SIG-M5 treated with dmso at 0.1 percent for 504 hours (cell line): ENCODE results near the gene LPP.
"Not testable (repeated sequence)": the region's sequence is repeated elsewhere in the genome, so short reads cannot be mapped to it uniquely, and the experiment has no call there.

Experiments
- DNase-seq: peaks from one replicate; lab custom pipeline; 2025; ENCODE audit not compliant: unreplicated experiment; lab: John Stamatoyannopoulos, UW

Gene LPP

GRCh38 chr3:188605905-188606304 is 451.9 kb downstream of the LPP start:
- no peak for DNase-seq

- no peak for DNase-seq
These were observed 453.9 kb downstream of the LPP start for GRCh38 chr3:188607805-188608315.

- DNase-seq = no peak
These were observed 454.4 kb downstream of the LPP start for GRCh38 chr3:188608401-188608800.

GRCh38 chr3:188613721-188614120 is 459.8 kb downstream of the LPP start:
- DNase-seq = not testable (repeated sequence)

- no peak for DNase-seq
These were observed 463.3 kb downstream of the LPP start for GRCh38 chr3:188617270-188617669.

GRCh38 chr3:188617988-188618701 is 464.2 kb downstream of the LPP start:
- DNase-seq = no peak

DNA sequence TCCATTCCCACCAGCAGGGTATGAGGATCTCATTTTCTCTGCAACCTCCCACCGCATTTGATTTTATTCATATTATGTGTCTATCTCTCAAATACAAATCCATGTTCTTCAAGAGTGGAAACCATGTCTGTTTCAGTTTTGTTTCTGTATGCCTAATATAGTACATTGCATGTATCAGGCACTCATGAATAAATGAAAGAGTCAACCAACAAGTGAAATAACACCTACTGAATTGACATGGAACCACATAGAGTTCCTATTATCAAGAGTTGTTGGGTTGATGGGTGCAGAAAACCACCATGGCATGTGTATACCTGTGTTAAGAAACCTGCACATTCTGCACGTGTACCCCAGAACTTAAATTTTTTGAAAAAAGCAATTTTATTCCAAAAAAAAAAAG is 466.8 kb downstream of the LPP start:
- no peak for DNase-seq

- no peak for DNase-seq
These were observed 470.4 kb downstream of the LPP start for GRCh38 chr3:188624384-188624783.

- no peak for DNase-seq
These were observed 470.9 kb downstream of the LPP start for GRCh38 chr3:188624828-188625227.

GRCh38 chr3:188627652-188628051 is 473.7 kb downstream of the LPP start:
- no peak for DNase-seq

DNA sequence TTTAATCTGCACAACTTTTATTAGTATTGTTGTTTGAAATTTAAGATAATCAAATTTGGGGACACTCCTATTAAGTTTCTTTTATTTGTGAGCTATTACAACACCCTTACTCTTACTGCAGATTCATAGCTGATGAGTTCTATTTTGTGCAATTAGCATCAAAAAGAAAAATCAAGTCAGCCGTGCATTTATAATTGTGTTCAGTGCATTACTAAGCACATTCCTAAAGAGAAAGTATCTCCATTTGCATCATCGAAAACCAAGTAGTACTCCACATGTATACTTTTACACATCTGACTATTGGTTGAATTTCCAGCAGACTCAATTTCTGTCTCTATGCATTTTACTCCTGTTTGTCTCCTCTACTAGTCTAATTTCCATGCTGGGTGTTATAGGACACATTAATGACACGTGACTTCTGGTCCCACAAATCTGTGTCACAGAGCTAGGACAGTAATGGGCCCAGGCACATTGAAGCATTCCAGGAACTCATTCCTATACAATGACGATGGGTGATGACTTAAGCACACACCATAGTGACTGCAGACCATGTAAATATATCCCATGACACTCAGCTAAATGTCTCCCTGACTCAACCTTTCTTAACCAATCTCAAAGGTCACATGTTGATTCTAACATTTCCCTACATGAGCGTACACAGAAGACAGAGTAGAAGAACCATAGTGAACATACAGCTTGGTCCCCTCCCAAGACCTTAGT is 477.5 kb downstream of the LPP start:
- DNase-seq = no peak

DNA sequence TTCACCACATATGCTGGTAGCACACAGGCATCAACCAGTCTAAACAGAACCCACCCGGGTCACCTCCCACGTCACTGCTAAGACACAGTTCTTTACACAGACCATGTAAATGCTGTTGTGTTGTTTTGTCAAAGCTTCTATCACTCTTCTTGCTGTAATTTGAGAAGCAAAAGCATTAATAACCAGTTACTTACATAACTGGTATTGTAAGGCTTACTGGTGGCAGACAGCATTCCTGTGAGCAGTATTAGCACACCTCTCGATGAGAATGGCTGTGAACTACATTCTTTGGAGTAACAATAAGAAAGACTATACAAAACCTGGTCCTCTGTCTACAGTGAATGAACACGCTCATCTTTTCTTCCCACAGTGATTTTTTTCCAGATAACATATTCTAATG is 479.2 kb downstream of the LPP start:
- no peak for DNase-seq

DNA sequence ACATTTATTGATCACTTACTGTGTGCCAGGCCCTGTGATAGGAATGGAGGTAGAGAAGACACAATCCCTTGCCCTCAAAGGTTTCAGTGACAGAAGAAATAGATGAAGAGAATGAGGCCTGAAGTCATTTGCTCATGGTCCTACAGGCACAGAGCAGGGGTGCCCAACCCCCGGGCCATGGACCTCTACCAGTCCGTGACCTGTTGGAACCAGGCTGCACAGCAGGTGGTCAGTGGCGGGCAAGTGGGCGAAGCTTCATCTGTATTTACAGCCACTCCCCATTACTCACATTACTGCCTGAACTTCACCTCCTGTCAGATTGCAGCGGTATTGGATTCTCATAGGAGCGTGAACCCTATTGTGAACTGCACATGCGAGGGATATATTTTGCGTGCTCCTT is 480.3 kb downstream of the LPP start:
- DNase-seq = no peak

GRCh38 chr3:188635258-188636042 is 481.5 kb downstream of the LPP start:
- DNase-seq = no peak

DNA sequence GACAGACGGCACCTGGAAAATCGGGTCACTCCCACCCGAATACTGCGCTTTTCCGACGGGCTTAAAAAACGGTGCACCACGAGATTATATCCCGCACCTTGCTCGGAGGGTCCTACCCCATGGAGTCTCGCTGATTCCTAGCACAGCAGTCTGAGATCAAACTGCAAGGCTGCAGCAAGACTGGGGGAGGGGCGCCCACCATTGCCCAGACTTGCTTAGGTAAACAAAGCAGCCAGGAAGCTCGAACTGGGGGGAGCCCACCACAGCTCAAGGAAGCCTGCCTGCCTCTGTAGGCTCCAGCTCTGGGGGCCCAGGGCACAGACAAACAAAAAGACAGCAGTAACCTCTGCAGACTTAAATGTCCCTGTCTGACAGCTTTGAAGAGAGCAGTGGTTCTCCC is 482.3 kb downstream of the LPP start:
- DNase-seq = not testable (repeated sequence)

DNA sequence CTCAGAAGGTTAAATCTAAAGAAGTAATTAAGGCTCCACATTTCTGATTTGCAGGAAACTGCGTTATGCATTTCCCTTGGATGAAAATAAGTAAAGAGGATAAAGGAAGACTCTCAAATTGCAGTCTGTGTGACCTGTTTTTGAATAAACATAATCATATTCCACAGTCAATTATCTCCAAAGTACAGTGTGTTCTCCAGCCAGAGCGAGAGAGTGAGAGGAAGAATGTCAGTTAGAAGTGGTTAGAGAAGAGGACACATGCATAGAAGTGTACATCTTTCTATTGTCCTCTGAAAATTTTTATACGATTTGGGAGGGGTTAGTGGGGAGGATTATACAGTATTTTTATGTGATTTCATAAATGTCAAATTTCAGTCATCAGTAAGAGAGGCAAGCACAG is 487.1 kb downstream of the LPP start:
- DNase-seq = no peak

DNA sequence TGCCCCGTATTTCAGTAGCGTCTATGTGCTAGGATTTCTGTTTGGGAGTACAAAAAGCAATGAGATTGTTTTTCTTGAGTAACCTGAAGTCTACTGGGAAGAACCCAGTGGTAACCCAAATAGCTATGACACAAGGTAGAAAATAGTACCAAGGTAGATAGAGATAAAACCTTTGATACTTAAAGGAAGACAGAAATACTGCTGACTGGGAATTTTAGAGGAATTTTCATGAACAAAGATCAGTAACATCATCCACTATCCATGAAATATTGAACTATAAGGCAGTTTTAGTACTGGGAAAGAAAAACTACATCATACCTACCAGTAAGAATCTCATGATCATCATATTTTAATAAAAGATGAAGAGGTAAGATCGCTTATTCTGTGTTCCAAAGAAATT is 489.8 kb downstream of the LPP start:
- no peak for DNase-seq

- DNase-seq = no peak
These were observed 492.6 kb downstream of the LPP start for GRCh38 chr3:188646592-188646991.

DNA sequence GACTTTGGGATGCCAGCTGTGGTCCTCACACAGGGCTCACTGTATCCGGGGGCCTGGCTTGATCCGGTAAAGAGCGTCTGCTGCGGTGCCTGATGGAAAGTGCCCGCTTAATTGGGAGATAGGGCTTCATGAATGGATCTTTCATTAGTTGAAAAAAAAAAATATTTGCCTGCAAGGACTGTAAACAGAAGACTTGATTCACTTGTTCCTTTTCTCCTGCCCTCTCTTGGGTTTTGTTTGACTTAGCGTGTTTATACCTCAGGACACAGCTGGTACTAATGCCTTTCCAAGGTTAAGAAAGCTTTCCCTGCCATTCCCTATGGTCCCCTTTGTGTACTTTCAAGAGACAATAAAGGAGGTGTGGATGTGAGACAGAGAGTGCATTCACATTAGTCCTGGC is 493.3 kb downstream of the LPP start:
- no peak for DNase-seq

DNA sequence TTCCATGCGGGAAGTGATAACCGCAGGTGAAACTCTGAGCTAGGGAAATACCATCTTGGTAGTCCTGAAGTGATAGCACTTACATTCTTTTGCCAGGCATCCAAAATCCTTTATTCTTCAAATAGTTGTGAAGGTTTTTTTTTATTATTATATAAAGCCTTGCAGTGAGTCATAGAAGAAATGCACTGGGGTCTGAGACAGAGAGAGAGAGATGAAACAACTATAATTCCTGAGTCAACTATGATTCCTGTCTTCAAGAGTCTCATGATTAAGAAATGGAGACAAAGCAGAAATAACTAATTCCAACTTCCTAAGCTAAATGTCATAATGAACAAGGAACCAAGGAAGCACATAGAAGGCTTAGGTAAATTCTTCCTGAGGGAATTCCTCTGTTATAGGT is 495.6 kb downstream of the LPP start:
- no peak for DNase-seq

DNA sequence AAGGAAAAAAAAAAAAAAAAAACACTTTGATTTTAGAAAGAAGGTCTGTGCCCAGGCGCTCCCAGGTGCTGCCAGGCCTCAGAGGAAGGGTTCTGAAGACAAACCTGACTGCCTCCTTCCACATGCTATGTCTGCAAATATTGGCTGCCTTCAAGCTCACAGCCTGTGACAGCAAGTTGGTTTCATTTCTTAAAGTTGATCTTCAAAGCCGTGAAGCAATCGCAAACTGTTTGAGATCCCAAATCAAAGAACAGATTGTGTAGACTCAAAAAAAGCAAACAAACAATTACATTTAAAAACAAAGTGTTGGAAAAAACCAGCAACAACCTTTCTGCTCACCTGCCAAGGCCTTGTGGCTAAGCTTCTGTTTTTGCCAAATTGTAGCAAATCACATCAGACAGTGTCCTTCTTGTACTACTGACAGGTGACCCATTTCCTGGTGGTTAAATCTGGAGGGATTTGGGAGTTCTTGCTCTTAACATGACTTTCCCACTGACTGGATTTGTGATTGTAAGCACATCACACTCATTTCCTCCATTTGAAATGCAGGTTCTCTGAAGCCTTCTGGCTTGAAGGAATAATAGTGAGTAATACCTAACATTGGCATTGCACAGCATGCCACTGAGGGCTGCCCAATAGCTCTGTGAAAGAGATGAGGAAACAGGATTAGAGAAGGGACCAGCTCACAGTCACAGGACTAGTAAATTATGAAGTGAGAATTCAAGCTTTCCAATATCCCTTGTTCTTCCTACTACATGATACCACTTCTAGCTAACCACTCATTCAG is 502.4 kb downstream of the LPP start:
- DNase-seq = no peak
